ENCODE results near the gene CNTRL. TPM values are rescaled to one million over a fixed set of nuclear protein-coding genes. Genes with fewer than 3 reads are reported as not detected.

CNTRL gene
- total and polyA plus RNA-seq, 2 donors (not counting 1 experiment from before 2014, with no cell fraction given) = 3.8 to 6.8 TPM

GRCh38 chr9:121185774-121186403 lies 111.1 kb downstream of the CNTRL start:
- no peaks in the 10 kb centered on the region for H3K9me3 ChIP-seq (ENCODE audit: control insufficient read depth, insufficient read depth, low read depth, low read length)
- H3K4me3 ChIP-seq (replicated peaks in 1 of 4; ENCODE audit: control extremely low read depth in 1 of 4, insufficient read depth in 1 of 4, low read depth in 3 of 4, low read length in 4 of 4) = no peak overlapping the region
- peaks cover 2% of the 10 kb centered on the region for H3K4me1 ChIP-seq (ENCODE audit: control insufficient read depth, extremely low read depth, insufficient read depth, low read length)
- peaks cover 4% of the 10 kb centered on the region for H3K36me3 ChIP-seq (ENCODE audit: control insufficient read depth, insufficient read depth, low read length)
- H3K4me2 ChIP-seq (ENCODE audit: extremely low read depth, insufficient read depth, low read length) = no peak overlapping the region
- no peak overlapping the region for H3K9ac ChIP-seq (ENCODE audit: insufficient read depth, low read length)
- peaks cover 61% of the 10 kb centered on the region for H3K79me2 ChIP-seq (ENCODE audit: control insufficient read depth, insufficient read depth, low read length)
- DNase-seq (ENCODE audit: low read depth in 2 of 2) = no peak
- H4K20me1 ChIP-seq (ENCODE audit: control insufficient read depth, extremely low read depth, insufficient read depth, low read length) = peaks cover 2% of the 10 kb centered on the region
- no peak for TF ChIP-seq CTCF (conservative IDR thresholded peaks at IDR 0.05 in 1 of 2, IDR thresholded peaks at IDR 0.05 in 1 of 2; ENCODE audit: low read depth in 1 of 2, low read length in 2 of 2)
- H2AFZ ChIP-seq (ENCODE audit: low read length) = no peak overlapping the region
- H3K27me3 ChIP-seq (ENCODE audit: control insufficient read depth, insufficient read depth, low read length) = no peaks in the 10 kb centered on the region
- H3K27ac ChIP-seq (ENCODE audit: insufficient read depth, low read length) = no peak overlapping the region

- DNase-seq (ENCODE audit: low read depth in 2 of 2) = peak in 1 of 2 donors; percentile 42
Observed at GRCh38 chr9:121187636-121188305, 113.0 kb downstream of the CNTRL start.

GRCh38 chr9:121189006-121189405 lies 114.3 kb downstream of the CNTRL start:
- Histone ChIP-seq H3K9me3 (ENCODE audit: control insufficient read depth, insufficient read depth, low read depth, low read length) (no peaks in the 10 kb centered on the region), H3K36me3 (ENCODE audit: control insufficient read depth, insufficient read depth, low read length) (peaks cover 4% of the 10 kb centered on the region), H3K27ac (ENCODE audit: insufficient read depth, low read length) (no peak overlapping the region), H4K20me1 (ENCODE audit: control insufficient read depth, extremely low read depth, insufficient read depth, low read length) (peaks cover 2% of the 10 kb centered on the region), H3K4me1 (ENCODE audit: control insufficient read depth, extremely low read depth, insufficient read depth, low read length) (peaks cover 5% of the 10 kb centered on the region), H3K79me2 (ENCODE audit: control insufficient read depth, insufficient read depth, low read length) (peaks cover 85% of the 10 kb centered on the region), H3K9ac (ENCODE audit: insufficient read depth, low read length) (no peak overlapping the region), H3K27me3 (ENCODE audit: control insufficient read depth, insufficient read depth, low read length) (no peaks in the 10 kb centered on the region), H3K4me2 (ENCODE audit: extremely low read depth, insufficient read depth, low read length) (no peak overlapping the region), H3K4me3 (replicated peaks in 1 of 4; ENCODE audit: control extremely low read depth in 1 of 4, insufficient read depth in 1 of 4, low read depth in 3 of 4, low read length in 4 of 4) (no peak overlapping the region), H2AFZ (ENCODE audit: low read length) (no peak overlapping the region)
- TF ChIP-seq EZH2 (IDR thresholded peaks at IDR 0.05; ENCODE audit: low read length, missing control alignments) (no peak), CTCF (conservative IDR thresholded peaks at IDR 0.05 in 1 of 2, IDR thresholded peaks at IDR 0.05 in 1 of 2; ENCODE audit: low read depth in 1 of 2, low read length in 2 of 2) (no peak)
- no peak for DNase-seq (ENCODE audit: low read depth in 2 of 2)

More at GRCh38 chr9:121187636-121188305, 113.0 kb downstream of the CNTRL start:
- Histone ChIP-seq H3K9me3 (ENCODE audit: control insufficient read depth, insufficient read depth, low read depth, low read length) (no peaks in the 10 kb centered on the region), H4K20me1 (ENCODE audit: control insufficient read depth, extremely low read depth, insufficient read depth, low read length) (peaks cover 2% of the 10 kb centered on the region), H3K79me2 (ENCODE audit: control insufficient read depth, insufficient read depth, low read length) (peaks cover 76% of the 10 kb centered on the region), H3K4me3 (replicated peaks in 1 of 4; ENCODE audit: control extremely low read depth in 1 of 4, insufficient read depth in 1 of 4, low read depth in 3 of 4, low read length in 4 of 4) (no peak overlapping the region), H3K27ac (ENCODE audit: insufficient read depth, low read length) (no peak overlapping the region), H3K36me3 (ENCODE audit: control insufficient read depth, insufficient read depth, low read length) (peaks cover 4% of the 10 kb centered on the region), H3K4me1 (ENCODE audit: control insufficient read depth, extremely low read depth, insufficient read depth, low read length) (peaks cover 5% of the 10 kb centered on the region), H3K9ac (ENCODE audit: insufficient read depth, low read length) (no peak overlapping the region), H2AFZ (ENCODE audit: low read length) (no peak overlapping the region), H3K27me3 (ENCODE audit: control insufficient read depth, insufficient read depth, low read length) (no peaks in the 10 kb centered on the region), H3K4me2 (ENCODE audit: extremely low read depth, insufficient read depth, low read length) (no peak overlapping the region)
- TF ChIP-seq CTCF (conservative IDR thresholded peaks at IDR 0.05 in 1 of 2, IDR thresholded peaks at IDR 0.05 in 1 of 2; ENCODE audit: low read depth in 1 of 2, low read length in 2 of 2) = no peak
- no peak for TF ChIP-seq EZH2 (IDR thresholded peaks at IDR 0.05; ENCODE audit: low read length, missing control alignments)
